ENCODE results near the gene CLEC1A.

Gene CLEC1A, protein sequence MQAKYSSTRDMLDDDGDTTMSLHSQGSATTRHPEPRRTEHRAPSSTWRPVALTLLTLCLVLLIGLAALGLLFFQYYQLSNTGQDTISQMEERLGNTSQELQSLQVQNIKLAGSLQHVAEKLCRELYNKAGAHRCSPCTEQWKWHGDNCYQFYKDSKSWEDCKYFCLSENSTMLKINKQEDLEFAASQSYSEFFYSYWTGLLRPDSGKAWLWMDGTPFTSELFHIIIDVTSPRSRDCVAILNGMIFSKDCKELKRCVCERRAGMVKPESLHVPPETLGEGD

DNA sequence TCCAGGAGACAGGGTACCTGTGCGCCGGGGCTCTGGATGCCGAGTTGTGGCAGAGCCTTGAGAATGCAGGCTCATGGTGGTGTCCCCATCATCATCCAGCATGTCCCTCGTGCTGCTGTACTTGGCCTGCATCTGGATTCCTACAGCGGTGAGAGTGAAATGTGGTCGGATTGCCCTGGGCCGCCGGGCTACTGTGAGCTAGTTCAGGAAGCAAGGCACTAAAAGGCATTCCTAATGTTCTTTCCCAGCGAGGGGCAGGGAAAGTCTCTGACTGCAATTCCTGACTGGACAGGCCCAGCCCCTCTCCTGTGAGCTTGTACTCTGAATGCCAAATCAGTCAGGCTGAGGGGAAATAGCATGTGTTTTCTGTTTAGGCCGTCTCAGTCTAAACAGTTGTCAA, at the start of gene CLEC1A:
Gene CLEC1A (minus strand): TSS at position 195 of the 400 bp plus-strand sequence. CDS start 63 bp downstream, at position 132.
- no peak for DNase-seq (ENCODE audit: extremely low read depth in 1 of 2, low read depth in 1 of 2)

GRCh38 chr12:10147714-10148403, 49.1 kb upstream of the CLEC1A start:
- DNase-seq (ENCODE audit: extremely low read depth in 1 of 2, low read depth in 1 of 2) = no peak

DNA sequence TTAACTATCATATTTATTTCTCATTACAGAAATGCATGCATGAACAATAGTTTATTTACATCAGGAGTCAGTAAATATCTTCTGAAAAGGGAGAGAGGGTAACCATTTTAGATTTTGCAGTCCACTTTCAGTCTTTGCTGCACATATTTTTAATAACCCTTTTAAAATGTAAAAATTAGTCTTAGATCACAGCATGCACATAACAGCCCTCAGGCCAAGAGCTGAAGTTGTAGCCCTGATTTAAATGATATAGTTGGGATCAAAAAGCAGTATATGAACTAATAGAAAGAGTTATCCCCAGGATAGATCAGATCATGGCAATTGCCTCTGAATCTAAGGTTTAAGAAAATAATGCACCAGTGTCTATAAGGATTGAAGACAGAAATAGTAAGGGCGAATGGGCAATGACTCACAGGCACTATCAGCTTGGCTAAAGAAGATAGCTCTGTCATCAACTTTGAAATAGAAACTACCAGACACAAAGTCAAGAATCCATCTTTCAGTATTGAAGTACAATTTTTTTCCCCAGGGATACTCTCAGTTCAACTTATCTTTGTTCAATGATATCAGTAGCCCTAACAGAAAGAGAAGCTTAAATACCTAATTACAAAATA, 44.3 kb upstream of the CLEC1A start:
- DNase-seq (ENCODE audit: extremely low read depth in 1 of 2, low read depth in 1 of 2) = no peak

- no peak for DNase-seq (ENCODE audit: extremely low read depth in 1 of 2, low read depth in 1 of 2)
Observed at GRCh38 chr12:10140001-10140400, 41.2 kb upstream of the CLEC1A start.

DNA sequence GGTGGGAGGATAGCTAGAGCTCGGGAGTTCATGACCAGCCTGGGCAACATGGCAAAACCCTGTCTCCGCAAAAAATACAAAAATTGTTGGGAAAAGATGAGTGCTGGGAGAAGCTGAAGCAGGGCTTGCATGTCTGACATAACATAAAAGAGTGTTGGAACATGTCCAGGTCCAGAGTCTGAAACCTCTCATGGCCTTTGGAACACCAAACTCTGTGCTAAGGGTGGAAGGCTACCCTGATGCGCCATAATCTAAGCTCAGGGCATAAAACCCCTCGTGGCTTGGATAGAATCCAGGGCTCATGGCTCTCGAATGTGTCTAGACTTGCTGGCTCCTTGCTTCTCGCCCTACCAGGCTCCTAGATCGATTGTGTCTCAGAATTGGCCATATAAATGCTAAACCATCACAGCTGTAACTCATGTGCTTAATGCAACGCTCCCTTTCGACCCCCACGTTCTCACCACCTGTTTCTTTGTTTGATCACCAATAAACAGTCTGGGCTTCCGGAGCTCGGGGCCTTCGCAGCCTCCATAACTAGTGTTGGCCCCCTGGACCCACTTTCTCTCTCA, 37.9 kb upstream of the CLEC1A start:
- DNase-seq (ENCODE audit: extremely low read depth in 1 of 2, low read depth in 1 of 2) = no peak

GRCh38 chr12:10135126-10135525, 36.3 kb upstream of the CLEC1A start:
- DNase-seq (ENCODE audit: extremely low read depth in 1 of 2, low read depth in 1 of 2) = no peak

DNA sequence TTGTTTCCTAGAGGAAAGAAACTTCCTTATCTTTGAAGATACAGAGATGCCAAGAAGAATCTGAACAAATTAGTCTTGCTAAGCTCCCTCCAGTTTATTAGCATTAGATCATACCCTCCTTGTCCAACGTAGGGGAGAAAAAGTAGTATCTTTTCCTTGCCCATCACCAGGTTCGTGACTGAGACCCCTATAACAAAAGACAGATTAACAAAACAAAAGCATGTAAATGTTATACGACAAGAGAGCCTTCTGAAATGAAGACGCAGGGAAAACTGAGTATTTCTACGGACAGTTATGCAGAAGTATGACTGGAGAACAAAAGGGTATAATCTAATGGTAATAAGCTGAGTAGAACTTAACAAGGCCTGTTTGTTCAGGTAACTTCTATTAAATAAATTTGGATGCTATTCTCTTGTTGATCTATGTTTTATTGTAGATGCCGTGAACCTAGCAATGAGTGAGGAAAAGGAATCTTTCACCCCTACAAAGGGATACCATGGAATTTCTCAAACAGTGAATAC, 34.1 kb upstream of the CLEC1A start:
- DNase-seq (ENCODE audit: extremely low read depth in 1 of 2, low read depth in 1 of 2) = no peak

- DNase-seq (ENCODE audit: extremely low read depth in 1 of 2, low read depth in 1 of 2) = no peak
Observed at GRCh38 chr12:10131111-10131690, 32.4 kb upstream of the CLEC1A start.

DNA sequence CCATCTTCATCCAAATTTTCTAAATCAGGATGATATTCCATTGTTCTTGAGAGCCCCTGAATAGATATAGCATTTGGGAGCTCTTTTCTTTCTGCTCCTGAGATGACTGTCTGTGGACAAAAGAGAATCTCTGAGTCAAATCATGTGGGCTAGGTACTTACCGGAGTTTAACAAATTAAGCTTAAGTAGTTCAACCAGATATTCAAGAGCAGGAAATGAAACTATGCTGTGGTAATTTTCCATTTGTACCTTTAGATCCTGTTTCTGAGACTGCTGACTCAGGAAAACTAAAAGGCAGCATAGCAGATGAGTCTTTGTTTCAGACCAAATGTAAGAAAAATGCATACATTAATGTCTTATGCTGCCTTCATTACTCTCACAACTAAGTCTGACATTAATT, 31.3 kb upstream of the CLEC1A start, which contains the start of gene CLEC7A:
Gene CLEC7A (minus strand): TSS at position 158 of the 400 bp plus-strand sequence. CDS start 117 bp downstream, at position 41.
- no peak for DNase-seq (ENCODE audit: extremely low read depth in 1 of 2, low read depth in 1 of 2)

GRCh38 chr12:10128687-10129086, 29.9 kb upstream of the CLEC1A start:
- DNase-seq (ENCODE audit: extremely low read depth in 1 of 2, low read depth in 1 of 2) = no peak

GRCh38 chr12:10126413-10126812, 27.6 kb upstream of the CLEC1A start:
- no peak for DNase-seq (ENCODE audit: extremely low read depth in 1 of 2, low read depth in 1 of 2)

GRCh38 chr12:10122689-10123088, 23.9 kb upstream of the CLEC1A start:
- no peak for DNase-seq (ENCODE audit: extremely low read depth in 1 of 2, low read depth in 1 of 2)

DNA sequence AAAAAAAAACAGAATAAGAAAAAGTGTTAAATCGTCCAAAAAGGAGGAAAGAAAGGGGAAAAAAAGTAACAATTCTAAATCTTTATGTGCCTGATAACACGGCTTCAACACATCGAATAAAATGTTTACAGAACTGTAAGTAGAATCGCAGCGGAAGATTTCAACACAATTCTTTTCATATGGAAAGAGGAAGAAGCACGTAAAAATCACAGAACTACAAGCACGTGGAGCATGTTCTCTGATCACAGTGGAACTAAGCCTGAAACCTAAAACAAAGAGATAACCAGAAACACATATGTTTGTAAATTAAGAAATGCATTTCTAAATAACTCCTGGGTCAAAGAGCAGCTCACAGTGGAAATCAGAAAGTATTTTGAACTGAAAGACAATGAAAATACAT, 22.5 kb upstream of the CLEC1A start:
- DNase-seq (ENCODE audit: extremely low read depth in 1 of 2, low read depth in 1 of 2) = no peak

- DNase-seq (ENCODE audit: extremely low read depth in 1 of 2, low read depth in 1 of 2) = no peak
Observed at GRCh38 chr12:10119066-10119465, 20.3 kb upstream of the CLEC1A start.

DNA sequence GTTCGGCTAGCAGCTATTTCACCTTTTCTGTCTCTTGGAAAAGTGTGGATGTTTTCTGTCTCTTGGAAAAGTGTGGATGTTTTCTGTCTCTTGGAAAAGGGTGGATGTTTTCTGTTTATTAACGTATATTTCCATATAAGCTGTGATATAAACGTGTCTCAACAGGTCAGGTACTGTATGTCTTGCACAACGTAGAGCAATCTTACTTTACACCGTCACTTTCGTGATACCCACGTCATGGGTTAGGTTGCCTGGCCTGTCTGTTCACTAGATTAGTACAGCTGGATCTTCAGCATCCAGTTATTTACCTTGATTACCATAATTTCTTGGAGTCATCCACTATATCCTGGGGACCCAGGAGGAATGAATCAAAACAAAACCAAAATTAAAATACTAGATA, 17.1 kb upstream of the CLEC1A start:
- no peak for DNase-seq (ENCODE audit: extremely low read depth in 1 of 2, low read depth in 1 of 2)

- no peak for DNase-seq (ENCODE audit: extremely low read depth in 1 of 2, low read depth in 1 of 2)
Observed at GRCh38 chr12:10115311-10115710, 16.5 kb upstream of the CLEC1A start.

- DNase-seq (ENCODE audit: extremely low read depth in 1 of 2, low read depth in 1 of 2) = no peak
Observed at GRCh38 chr12:10113920-10114319, 15.1 kb upstream of the CLEC1A start.

GRCh38 chr12:10113075-10113474, 14.3 kb upstream of the CLEC1A start:
- no peak for DNase-seq (ENCODE audit: extremely low read depth in 1 of 2, low read depth in 1 of 2)

DNA sequence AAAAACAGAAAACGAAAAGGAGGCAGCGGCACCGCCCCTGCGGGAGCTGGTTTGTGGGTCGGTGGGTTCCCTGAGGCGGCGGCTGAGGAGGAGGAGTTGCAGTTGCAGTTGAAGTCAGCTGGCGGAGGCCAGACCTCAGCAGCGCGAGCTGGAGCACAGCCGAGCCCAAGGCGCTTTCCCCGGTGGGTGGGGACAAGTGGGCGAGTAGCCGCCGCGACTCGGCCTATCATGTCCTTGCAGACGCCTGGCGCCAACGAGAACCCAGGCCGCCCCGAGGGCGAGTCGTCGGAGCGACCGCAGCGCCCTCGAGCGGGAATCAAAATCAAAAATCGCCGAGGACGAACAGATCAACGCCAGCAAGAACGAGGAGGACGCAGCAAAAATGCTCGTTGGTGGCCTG, 12.7 kb upstream of the CLEC1A start:
- no peak for DNase-seq (ENCODE audit: extremely low read depth in 1 of 2, low read depth in 1 of 2)

GRCh38 chr12:10110256-10110844, 11.6 kb upstream of the CLEC1A start:
- no peak for DNase-seq (ENCODE audit: extremely low read depth in 1 of 2, low read depth in 1 of 2)

DNA sequence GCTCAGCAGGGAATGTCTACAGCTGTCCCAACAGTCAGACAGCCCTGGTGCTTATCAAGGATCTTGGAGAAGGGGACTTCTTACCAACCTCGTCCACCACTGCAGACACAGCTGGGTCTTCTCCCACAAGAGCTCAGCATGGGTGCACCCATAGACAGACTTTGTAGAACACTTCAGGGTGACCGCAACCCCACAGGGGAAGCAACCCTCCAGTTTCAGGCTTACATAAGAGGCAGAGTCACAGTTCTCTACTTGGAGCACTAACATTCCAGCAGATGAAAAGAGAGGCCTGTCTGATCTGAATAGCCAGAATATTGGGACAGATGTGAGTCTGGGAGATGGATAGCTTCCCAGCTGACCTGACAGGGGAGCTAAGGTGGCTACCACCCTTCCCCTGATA, 3.5 kb upstream of the CLEC1A start:
- no peak for DNase-seq (ENCODE audit: extremely low read depth in 1 of 2, low read depth in 1 of 2)
